ENCODE data around the gene DNAH17. TPM values are rescaled to one million over a fixed set of nuclear protein-coding genes. Genes with fewer than 3 reads are reported as not detected.

Gene DNAH17
- total RNA-seq, 5 donors from 2014 or later (not counting 1 experiment from before 2014, with no cell fraction given): 0.33 to 1.2 (median 1.1) TPM

- Histone ChIP-seq H3K27ac (ENCODE audit: low read length) (peak overlapping the region; percentile 62), H3K36me3 (ENCODE audit: control insufficient read depth in 2 of 2, extremely low read depth in 1 of 2, insufficient read depth in 1 of 2, low read length in 1 of 2) (peaks cover 0 to 4% of the 10 kb centered on the region in 2 donors), H3K4me3 (ENCODE audit: control insufficient read depth in 1 of 2, extremely low read depth in 1 of 2, low read length in 1 of 2) (peak overlapping the region in 1 of 2 donors; percentile 20), H3K27me3 (replicated peaks in 1 of 2; ENCODE audit: control insufficient read depth in 2 of 2, extremely low read depth in 1 of 2, insufficient read depth in 2 of 2, low read length in 1 of 2) (no peaks in the 10 kb centered on the region), H3K9me3 (no peaks in the 10 kb centered on the region), H3K4me1 (ENCODE audit: control insufficient read depth in 1 of 2, extremely low read depth in 1 of 2, insufficient read depth in 2 of 2, low read length in 2 of 2) (peaks cover 58 to 79% of the 10 kb centered on the region in 2 experiments)
- peak overlapping the region; percentile 87 to 88 for H3K27ac Mint-ChIP-seq
- ATAC-seq (replicated peaks in 1 of 4) (peak; percentile 65 to 72 (median 70)), DNase-seq (peak in 20 of 35 experiments; percentile 23 to 73 (median 39))
- H3K4me1 Mint-ChIP-seq: peaks cover 75 to 80% (median 77%) of the 10 kb centered on the region in 3 donors
- WGBS (ENCODE audit: insufficient coverage): 30% methylated on average over 4 of the region's 12 CpGs
- H3K4me3 Mint-ChIP-seq: peak overlapping the region; percentile 88 to 93 (median 93)
- POLR2A ChIA-PET: interaction anchor here in 1 of 2 donors (0.6 to 0.7 kb wide), 3 partner anchors 38 to 1591 kb away, joined by 3 to 8 read pairs (median 3); no protein-coding TSS in a partner anchor
- peaks cover 7% of the 10 kb centered on the region for H3K36me3 Mint-ChIP-seq
- CTCF ChIA-PET: interaction anchor here (0.6 to 1.4 kb wide), 7 partner anchors 19 to 119 kb away, joined by 3 to 5 read pairs (median 4); no protein-coding TSS in a partner anchor
- H3K27me3 Mint-ChIP-seq: no peaks in the 10 kb centered on the region
- no peaks in the 10 kb centered on the region for H3K9me3 Mint-ChIP-seq
Observed at GRCh38 chr17:78381601-78382232, 195.5 kb downstream of the DNAH17 start.

GRCh38 chr17:78380370-78380769, 196.8 kb downstream of the DNAH17 start:
- Mint-ChIP-seq H3K4me3 (peak overlapping the region; percentile 88 to 93 (median 93)), H3K4me1 (peaks cover 62 to 67% (median 63%) of the 10 kb centered on the region in 3 donors), H3K27me3 (no peaks in the 10 kb centered on the region), H3K27ac (peak overlapping the region; percentile 87 to 88), H3K36me3 (peaks cover 7% of the 10 kb centered on the region), H3K9me3 (no peaks in the 10 kb centered on the region)
- no peaks in the 10 kb centered on the region for H3K9me3 ChIP-seq
- ChIA-PET POLR2A (no interaction called here), CTCF (interaction anchor here in 1 of 2 donors (0.6 to 1.5 kb wide), 2 partner anchors 32 to 124 kb away, joined by 3 read pairs; no protein-coding TSS in a partner anchor)
- WGBS (ENCODE audit: insufficient coverage): 38% methylated on average over 3 of the region's 5 CpGs
- no peaks in the 10 kb centered on the region for H3K27me3 ChIP-seq (replicated peaks in 1 of 2; ENCODE audit: control insufficient read depth in 2 of 2, extremely low read depth in 1 of 2, insufficient read depth in 2 of 2, low read length in 1 of 2)
- peak in 1 of 35 experiments; percentile 16 for DNase-seq
- peaks cover 47 to 65% of the 10 kb centered on the region in 2 experiments for H3K4me1 ChIP-seq (ENCODE audit: control insufficient read depth in 1 of 2, extremely low read depth in 1 of 2, insufficient read depth in 2 of 2, low read length in 2 of 2)
- no peak overlapping the region for H3K4me3 ChIP-seq (ENCODE audit: control insufficient read depth in 1 of 2, extremely low read depth in 1 of 2, low read length in 1 of 2)
- peaks cover 0 to 4% of the 10 kb centered on the region in 2 donors for H3K36me3 ChIP-seq (ENCODE audit: control insufficient read depth in 2 of 2, extremely low read depth in 1 of 2, insufficient read depth in 1 of 2, low read length in 1 of 2)
- H3K27ac ChIP-seq (ENCODE audit: low read length): peak overlapping the region; percentile 22
- ATAC-seq (replicated peaks in 1 of 4): no peak

GRCh38 chr17:78379131-78379491, 198.1 kb downstream of the DNAH17 start:
- 0% methylated on average over 4 of the region's 7 CpGs for WGBS (ENCODE audit: insufficient coverage)
- H3K27me3 Mint-ChIP-seq: no peaks in the 10 kb centered on the region
- H3K9me3 ChIP-seq: no peaks in the 10 kb centered on the region

GRCh38 chr17:78378225-78379130, 198.7 kb downstream of the DNAH17 start, which contains the start of gene PGS1:
PGS1 (plus strand) TSS chr17:78378649; CDS start chr17:78378666, 17 bp downstream.
- Histone ChIP-seq H3K4me1 (ENCODE audit: control insufficient read depth in 1 of 2, extremely low read depth in 1 of 2, insufficient read depth in 2 of 2, low read length in 2 of 2) (peaks cover 34 to 49% of the 10 kb centered on the region in 2 experiments), H3K9me3 (no peaks in the 10 kb centered on the region), H3K27ac (ENCODE audit: low read length) (peak within 1 kb of the TSS; percentile 66), H3K27me3 (replicated peaks in 1 of 2; ENCODE audit: control insufficient read depth in 2 of 2, extremely low read depth in 1 of 2, insufficient read depth in 2 of 2, low read length in 1 of 2) (no peaks in the 10 kb centered on the region), H3K4me3 (ENCODE audit: control insufficient read depth in 1 of 2, extremely low read depth in 1 of 2, low read length in 1 of 2) (peak within 1 kb of the TSS; percentile 84 to 93), H3K36me3 (ENCODE audit: control insufficient read depth in 2 of 2, extremely low read depth in 1 of 2, insufficient read depth in 1 of 2, low read length in 1 of 2) (no peaks in the 10 kb centered on the region)
- peak; percentile 61 to 88 (median 77) for DNase-seq
- H3K4me3 Mint-ChIP-seq: peak within 1 kb of the TSS; percentile 88 to 93 (median 93)
- CTCF ChIA-PET: interaction anchor here in 1 of 2 donors (1.5 kb wide), 1 partner anchor 122 kb away, joined by 3 read pairs; no protein-coding TSS in a partner anchor
- peaks cover 43 to 48% (median 44%) of the 10 kb centered on the region in 3 donors for H3K4me1 Mint-ChIP-seq
- 3% methylated on average over 89 of the region's 89 CpGs for WGBS (ENCODE audit: insufficient coverage)
- H3K27ac Mint-ChIP-seq: peak within 1 kb of the TSS; percentile 89 to 91
- POLR2A ChIA-PET: interaction anchor here in 1 of 2 donors (1.0 kb wide), 1 partner anchor 18 kb away, joined by 3 read pairs; no protein-coding TSS in a partner anchor
- H3K27me3 Mint-ChIP-seq: no peaks in the 10 kb centered on the region
- H3K36me3 Mint-ChIP-seq: peaks cover 4% of the 10 kb centered on the region
- H3K9me3 Mint-ChIP-seq: no peaks in the 10 kb centered on the region
- ATAC-seq (replicated peaks in 1 of 4): peak; percentile 67 to 72 (median 70)

More at GRCh38 chr17:78379131-78379491, 198.1 kb downstream of the DNAH17 start:
- no peaks in the 10 kb centered on the region for H3K9me3 Mint-ChIP-seq
- Histone ChIP-seq H3K36me3 (ENCODE audit: control insufficient read depth in 2 of 2, extremely low read depth in 1 of 2, insufficient read depth in 1 of 2, low read length in 1 of 2) (no peaks in the 10 kb centered on the region), H3K27me3 (replicated peaks in 1 of 2; ENCODE audit: control insufficient read depth in 2 of 2, extremely low read depth in 1 of 2, insufficient read depth in 2 of 2, low read length in 1 of 2) (no peaks in the 10 kb centered on the region), H3K4me3 (ENCODE audit: control insufficient read depth in 1 of 2, extremely low read depth in 1 of 2, low read length in 1 of 2) (peak overlapping the region; percentile 84 to 93), H3K4me1 (ENCODE audit: control insufficient read depth in 1 of 2, extremely low read depth in 1 of 2, insufficient read depth in 2 of 2, low read length in 2 of 2) (peaks cover 38 to 53% of the 10 kb centered on the region in 2 experiments), H3K27ac (ENCODE audit: low read length) (peak overlapping the region; percentile 66)
- peaks cover 4% of the 10 kb centered on the region for H3K36me3 Mint-ChIP-seq
- H3K4me1 Mint-ChIP-seq: peaks cover 49 to 54% (median 51%) of the 10 kb centered on the region in 3 donors
- ChIA-PET CTCF (interaction anchor here in 1 of 2 donors (0.7 to 1.5 kb wide), 2 partner anchors 33 to 123 kb away, joined by 3 to 4 read pairs; no protein-coding TSS in a partner anchor), POLR2A (no interaction called here)
- peak overlapping the region; percentile 89 to 91 for H3K27ac Mint-ChIP-seq
- peak in 1 of 35 experiments; percentile 27 for DNase-seq
- peak overlapping the region; percentile 88 to 93 (median 93) for H3K4me3 Mint-ChIP-seq
- ATAC-seq (replicated peaks in 1 of 4): no peak

GRCh38 chr17:78377858-78378224, 199.4 kb downstream of the DNAH17 start:
- peak overlapping the region; percentile 48 to 72 for H3K27ac Mint-ChIP-seq
- H3K4me3 Mint-ChIP-seq: peak overlapping the region; percentile 88 to 93 (median 93)
- Histone ChIP-seq H3K4me1 (ENCODE audit: control insufficient read depth in 1 of 2, extremely low read depth in 1 of 2, insufficient read depth in 2 of 2, low read length in 2 of 2) (peaks cover 34 to 44% of the 10 kb centered on the region in 2 experiments), H3K27ac (ENCODE audit: low read length) (peak overlapping the region; percentile 60), H3K36me3 (ENCODE audit: control insufficient read depth in 2 of 2, extremely low read depth in 1 of 2, insufficient read depth in 1 of 2, low read length in 1 of 2) (no peaks in the 10 kb centered on the region), H3K4me3 (ENCODE audit: control insufficient read depth in 1 of 2, extremely low read depth in 1 of 2, low read length in 1 of 2) (peak overlapping the region; percentile 84 to 93), H3K27me3 (replicated peaks in 1 of 2; ENCODE audit: control insufficient read depth in 2 of 2, extremely low read depth in 1 of 2, insufficient read depth in 2 of 2, low read length in 1 of 2) (no peaks in the 10 kb centered on the region), H3K9me3 (no peaks in the 10 kb centered on the region)
- H3K9me3 Mint-ChIP-seq: no peaks in the 10 kb centered on the region
- H3K4me1 Mint-ChIP-seq: peaks cover 37 to 42% (median 38%) of the 10 kb centered on the region in 3 donors
- ChIA-PET CTCF (no interaction called here), POLR2A (interaction anchor here in 1 of 2 donors (1.0 kb wide), 1 partner anchor 17 kb away, joined by 3 read pairs; no protein-coding TSS in a partner anchor)
- 66% methylated on average over 14 of the region's 14 CpGs for WGBS (ENCODE audit: insufficient coverage)
- no peak for DNase-seq
- no peaks in the 10 kb centered on the region for H3K27me3 Mint-ChIP-seq
- H3K36me3 Mint-ChIP-seq: peaks cover 4% of the 10 kb centered on the region
- no peak for ATAC-seq (replicated peaks in 1 of 4)

Data from T-cell (primary cell).